HepG2 (cell line): ENCODE data around the gene ASTN2. TPM values are rescaled to one million over a fixed set of nuclear protein-coding genes. Genes with fewer than 3 reads are reported as not detected.
A peak's percentile ranks its signal among the peaks of the same experiment; 100 is the strongest.

ENCODE experiments used
- ATAC-seq: fragments of 200-7000 bp; cut with Tn5 transposase; 3 replicates; pipeline ENCODE4 v1.9.1; 2020; ENCODE audit warnings: mild to moderate bottlenecking, moderate library complexity
- BruUV-seq: library from RNA; stranded (reverse); fragments of 400-500 nt; replicated peaks from 2 replicates; lab custom pipeline; 2021; lab: Mats Ljungman, UMichigan
- CTCF ChIA-PET: fragments of 300-600 bp; formaldehyde crosslinking; extraction: SDS; loops from one replicate; lab custom pipeline; 2021; ENCODE audit warnings: low total read pairs, inconsistent platforms, low intra/inter-chr PET ratio; lab: Yijun Ruan, JAX
- POLR2A ChIA-PET: fragments of 350-600 bp; sonication (Branson Sonifier 250); formaldehyde crosslinking; loops from one replicate; lab custom pipeline; 2020; ENCODE audit warnings: antibody characterized with exemption, inconsistent platforms; lab: Yijun Ruan, JAX
- DNase-seq: peaks from one replicate; pipeline ENCODE4 v3.0.0-alpha.2; 2015; ENCODE audit warnings: low spot score
- FAIRE-seq: peaks from 3 replicates; lab custom pipeline; 2011; peaks lifted over from hg19 to GRCh38; lab: Jason Lieb, UNC
- H2AFZ ChIP-seq: one replicate; pipeline ENCODE4 v1.6.1; 2011; ENCODE audit warnings: low read length, inconsistent platforms
- H3K27ac ChIP-seq: fragments of 300-600 bp; 3 replicates; pipeline ENCODE4 v1.8.0; 2011; ENCODE audit warnings: mixed run types, mild to moderate bottlenecking, mixed read lengths, low read length, inconsistent platforms; ENCODE audit not compliant: insufficient read depth; ENCODE audit errors: extremely low read length
- H3K27me3 ChIP-seq, 2 experiments: fragments of 200-600 bp in 1 of 2; 2 replicates in 1 of 2; 3 replicates in 1 of 2; pipeline versions ENCODE4 v1.6.0 to v1.8.0; 2011; ENCODE audit warnings: low read length in 2 of 2, mild to moderate bottlenecking in 2 of 2, moderate library complexity in 2 of 2, inconsistent platforms in 1 of 2; ENCODE audit not compliant: insufficient read depth in 2 of 2, control insufficient read depth in 1 of 2
- H3K36me3 ChIP-seq, 2 experiments: fragments of 200-600 bp in 1 of 2; replicated peaks in 1 of 2; 2 replicates in 1 of 2; 3 replicates in 1 of 2; pipeline versions ENCODE4 v1.5.1 to v1.8.0; 2011; ENCODE audit warnings: low read length in 2 of 2, inconsistent platforms in 1 of 2; ENCODE audit not compliant: insufficient read depth in 2 of 2, control insufficient read depth in 1 of 2
- H3K4me1 ChIP-seq: 2 replicates; pipeline ENCODE4 v1.5.1; 2012; ENCODE audit warnings: low read length, inconsistent platforms; ENCODE audit not compliant: insufficient read depth
- H3K4me2 ChIP-seq: 2 replicates; pipeline ENCODE4 v1.6.0; 2011; ENCODE audit warnings: low read depth, low read length, inconsistent platforms
- H3K4me3 ChIP-seq, 3 experiments: fragments of 200-600 bp in 1 of 3; sonication (generic), shearing (Covaris generic) in 1 of 3; replicated peaks in 1 of 3; 2 replicates each; pipeline ENCODE4 v1.5.1; 2011 to 2016; ENCODE audit warnings: low read length in 3 of 3, inconsistent platforms in 2 of 3, low read depth in 2 of 3, mild to moderate bottlenecking in 2 of 3, control low read depth in 1 of 3, mixed read lengths in 1 of 3; ENCODE audit not compliant: insufficient read depth in 1 of 3
- H3K79me2 ChIP-seq: one replicate; pipeline ENCODE4 v1.6.1; 2011; ENCODE audit warnings: low read length, inconsistent platforms; ENCODE audit not compliant: insufficient read depth
- H3K9ac ChIP-seq: 2 replicates; pipeline ENCODE4 v1.6.0; 2011; ENCODE audit warnings: mild to moderate bottlenecking, low read depth, low read length, inconsistent platforms; ENCODE audit not compliant: insufficient read depth
- H3K9me3 ChIP-seq: 2 replicates; pipeline ENCODE4 v1.5.1; 2012; ENCODE audit warnings: mild to moderate bottlenecking, low read length
- H4K20me1 ChIP-seq: 2 replicates; pipeline ENCODE4 v1.6.0; 2011; ENCODE audit warnings: inconsistent platforms, mild to moderate bottlenecking, low read length, moderate library complexity; ENCODE audit not compliant: insufficient read depth
- ARID2 ChIP-seq: sonication (generic); formaldehyde crosslinking; IDR thresholded peaks from 2 replicates; pipeline ENCODE4 v1.8.1; 2022; ENCODE audit warnings: mild to moderate bottlenecking, missing genetic modification reagents, borderline replicate concordance
- FOSL2 ChIP-seq: sonication (generic); formaldehyde crosslinking; IDR thresholded peaks from 2 replicates; pipeline ENCODE4 v1.4.0; 2020; ENCODE audit warnings: missing genetic modification reagents
- GRHL1 ChIP-seq: sonication (generic); formaldehyde crosslinking; conservative IDR thresholded peaks from 2 replicates; pipeline ENCODE4 v1.8.0; 2022; ENCODE audit warnings: missing genetic modification reagents
- HNF1A ChIP-seq, 2 experiments: sonication (generic) in 1 of 2; formaldehyde crosslinking in 1 of 2; IDR thresholded peaks; 2 replicates each; pipeline versions ENCODE4 v1.4.0 to v1.6.1; 2016 to 2020; ENCODE audit warnings: borderline replicate concordance in 1 of 2, low read depth in 1 of 2, mild to moderate bottlenecking in 1 of 2, missing genetic modification reagents in 1 of 2
- MEIS2 ChIP-seq: sonication (generic); formaldehyde crosslinking; IDR thresholded peaks from 2 replicates; pipeline ENCODE4 v1.9.0; 2021; ENCODE audit warnings: mild to moderate bottlenecking, missing genetic modification reagents
- THRA ChIP-seq: sonication (generic); formaldehyde crosslinking; IDR thresholded peaks from 2 replicates; pipeline ENCODE4 v1.4.0; 2020; ENCODE audit warnings: missing genetic modification reagents, borderline replicate concordance
- ZNF572 ChIP-seq: sonication (generic); formaldehyde crosslinking; IDR thresholded peaks from 2 replicates; pipeline ENCODE4 v1.5.1; 2020; ENCODE audit warnings: mild to moderate bottlenecking, missing genetic modification reagents
- ZNF629 ChIP-seq: sonication (generic); formaldehyde crosslinking; conservative IDR thresholded peaks from 2 replicates; pipeline ENCODE4 v1.5.0; 2020; ENCODE audit warnings: missing genetic modification reagents
- ZNF784 ChIP-seq: sonication (generic); formaldehyde crosslinking; IDR thresholded peaks from 2 replicates; pipeline ENCODE4 v1.5.1; 2020; ENCODE audit warnings: missing genetic modification reagents, mild to moderate bottlenecking, borderline replicate concordance
- WGBS: methylation state at CpG from one replicate; pipeline ENCODE4 v1.1.6; 2017; ENCODE audit warnings: low lambda C conversion rate; 5-methylcytosine and 5-hydroxymethylcytosine counted together
- in situ Hi-C: cut with HindIII; loops from 2 replicates; pipeline ENCODE4 v1.10.0; 2017; ENCODE audit warnings: low pct_unique_long_range_greater_than_20kb; ENCODE audit not compliant: extremely low pct_ligation_motif_present
- intact Hi-C: fragments of 100-400 bp; cut with micrococcal nuclease; formaldehyde crosslinking; loops from one replicate; pipeline ENCODE4 v1.10.0; 2022; ENCODE audit not compliant: unreplicated experiment
- polyA plus RNA-seq, 8 experiments: library from polyadenylated mRNA; depleted of rRNA in 3 of 8; stranded (reverse) in 7 of 8; unstranded in 1 of 8; fragments of >200 nt; fragmentation: Illumina TruSeq in 4 of 8; extraction: Trizol in 4 of 8; gene quantifications; 2 replicates each; pipeline versions ENCODE4 v1.2.1 to v1.2.3, GENCODE V29; 2011 to 2016; ENCODE audit warnings: low read depth in 4 of 8, missing spikeins in 1 of 8, mixed read lengths in 1 of 8; ENCODE audit not compliant: insufficient read depth in 1 of 8
- total RNA-seq, 5 experiments: library from RNA; depleted of rRNA; stranded (reverse); fragments of >200 nt; fragmentation: Illumina TruSeq; extraction: Trizol; gene quantifications; 2 replicates each; pipeline ENCODE4 v1.2.3, GENCODE V29; 2016; ENCODE audit warnings: low read depth in 1 of 5

ASTN2 gene
- total and polyA plus RNA-seq, 2 of the 13 experiments (the other 11 are each of a cell fraction or from before 2014, with no cell fraction given) = 5.2 to 13.5 TPM

- no peaks in the 10 kb centered on the region for H3K9me3 ChIP-seq
- H4K20me1 ChIP-seq = no peaks in the 10 kb centered on the region
- no peaks in the 10 kb centered on the region for H3K79me2 ChIP-seq
- no peaks in the 10 kb centered on the region for H3K36me3 ChIP-seq
- peak; percentile 2 for DNase-seq
- TF ChIP-seq FOSL2 = 0 out of 2 replicates have a peak, but pooled peaks have one; percentile 24
- TF ChIP-seq THRA (CRISPR knock-in tag) = no peak
- CTCF ChIA-PET = no interaction called here
- no TSS peak for BruUV-seq
- intact Hi-C loops = no loop called here
- FAIRE-seq = no peak
- ATAC-seq = no peak; the same call in 2 of the 3 replicates
- no peak overlapping the region for H3K27ac ChIP-seq
- 8% methylated on average over 3 of the region's 3 CpGs for WGBS
- H3K9ac ChIP-seq = no peak overlapping the region
- peaks cover 11% of the 10 kb centered on the region for H3K4me1 ChIP-seq
- in situ Hi-C loops = no loop called here
- no peak overlapping the region for H2AFZ ChIP-seq
- H3K4me2 ChIP-seq = no peak overlapping the region
- POLR2A ChIA-PET = no interaction called here
- H3K4me3 ChIP-seq = no peak overlapping the region
- no peaks in the 10 kb centered on the region for H3K27me3 ChIP-seq
Measured at GRCh38 chr9:116870566-116870965, 544.3 kb downstream of the ASTN2 start.

GRCh38 chr9:116868201-116868600, 546.7 kb downstream of the ASTN2 start:
- 0% methylated on average over 3 of the region's 3 CpGs for WGBS
- ChIA-PET POLR2A (no interaction called here), CTCF (no interaction called here)
- no peak overlapping the region for H3K4me3 ChIP-seq
- intact Hi-C loops (no loop called here), in situ Hi-C loops (no loop called here)
- H4K20me1 ChIP-seq = no peaks in the 10 kb centered on the region
- H3K4me2 ChIP-seq = no peak overlapping the region
- no peak overlapping the region for H3K27ac ChIP-seq
- H2AFZ ChIP-seq = no peak overlapping the region
- FAIRE-seq = no peak
- H3K79me2 ChIP-seq = no peaks in the 10 kb centered on the region
- DNase-seq = peak; percentile 2
- no peaks in the 10 kb centered on the region for H3K36me3 ChIP-seq
- no peaks in the 10 kb centered on the region for H3K9me3 ChIP-seq
- ATAC-seq = peak; percentile 91
- peaks cover 11% of the 10 kb centered on the region for H3K4me1 ChIP-seq
- no peaks in the 10 kb centered on the region for H3K27me3 ChIP-seq
- no peak overlapping the region for H3K9ac ChIP-seq
- no TSS peak for BruUV-seq
- TF ChIP-seq MEIS2 (CRISPR knock-in tag) (no peak), HNF1A (IDR thresholded peaks at IDR 0.05; ENCODE audit: low read depth) (peak; percentile 26; the same call in 1 of the 2 replicates), HNF1A (CRISPR knock-in tag; IDR thresholded peaks at IDR 0.05; ENCODE audit: borderline replicate concordance) (no peak), ARID2 (no peak), ZNF629 (CRISPR knock-in tag) (peak; percentile 46; the same call in 1 of the 2 replicates), GRHL1 (no peak), ZNF784 (CRISPR knock-in tag) (no peak), ZNF572 (CRISPR knock-in tag) (no peak)
